HG03571 (cell line): ENCODE measurements around the gene CTTNBP2NL.

ENCODE experiments used
- ATAC-seq: cut with Tn5 transposase; IDR thresholded peaks from one replicate; pipeline ENCODE4 v1.9.1; 2021; ENCODE audit not compliant: unreplicated experiment

The CTTNBP2NL gene

DNA sequence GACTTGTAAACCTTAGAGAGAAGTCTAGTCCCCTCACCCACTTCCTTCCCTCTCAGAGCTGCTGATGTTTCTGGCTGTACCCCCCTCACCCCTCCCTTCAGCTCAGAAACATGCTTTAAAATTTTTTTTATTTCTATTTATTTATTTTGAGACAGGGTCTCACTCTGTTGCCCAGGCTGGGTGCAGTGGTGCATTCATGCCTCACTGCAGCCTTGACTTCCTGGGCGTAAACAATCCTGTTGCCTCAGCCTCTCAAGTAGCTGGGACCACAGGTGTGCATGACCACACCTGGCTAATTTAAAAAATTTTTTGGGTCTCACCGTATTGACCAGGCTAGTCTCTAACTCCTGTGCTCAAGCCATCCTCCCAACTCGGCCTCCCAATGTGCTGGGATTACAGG is 109.9 kb downstream of the CTTNBP2NL start:
- ATAC-seq, result no peak

DNA sequence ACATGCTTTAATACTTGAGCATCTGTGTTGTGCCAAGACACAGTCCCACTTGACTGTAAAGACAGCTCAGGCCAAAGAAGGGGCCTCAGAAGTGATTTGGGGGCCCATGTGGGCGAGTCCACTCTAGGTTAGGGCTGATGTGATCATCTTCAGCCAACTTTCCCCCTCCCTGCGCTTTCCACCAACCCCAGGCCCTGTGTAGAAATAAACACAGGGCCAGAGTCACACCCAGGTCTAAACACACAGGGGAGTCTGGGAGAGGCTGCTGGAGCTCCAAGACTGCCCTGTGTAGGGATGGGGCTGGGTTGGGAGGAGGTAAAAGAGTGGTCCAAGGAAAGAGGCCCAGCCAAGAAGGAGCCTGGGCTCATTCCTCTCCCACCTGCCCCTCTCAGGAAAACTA is 110.3 kb downstream of the CTTNBP2NL start:
- no peak for ATAC-seq

DNA sequence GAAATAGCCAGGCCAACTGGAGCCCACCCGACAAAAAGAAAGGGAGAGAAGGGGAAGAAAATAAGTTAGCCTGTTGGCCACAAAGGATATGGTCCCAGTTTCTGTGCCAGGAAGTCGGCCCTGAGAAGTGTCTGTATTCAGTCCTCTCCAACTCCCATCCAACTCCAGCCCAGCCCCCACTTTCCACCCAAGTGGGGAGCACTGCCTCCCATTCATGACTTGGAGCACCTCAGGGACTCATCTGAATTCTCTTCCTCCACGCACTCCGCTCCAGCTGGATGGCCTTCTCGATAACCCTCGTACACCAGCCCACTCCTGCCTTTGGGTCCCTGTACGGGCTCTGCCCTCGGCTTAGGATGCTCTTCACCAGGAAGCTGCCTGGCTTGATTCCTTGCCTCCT is 110.7 kb downstream of the CTTNBP2NL start:
- no peak for ATAC-seq

DNA sequence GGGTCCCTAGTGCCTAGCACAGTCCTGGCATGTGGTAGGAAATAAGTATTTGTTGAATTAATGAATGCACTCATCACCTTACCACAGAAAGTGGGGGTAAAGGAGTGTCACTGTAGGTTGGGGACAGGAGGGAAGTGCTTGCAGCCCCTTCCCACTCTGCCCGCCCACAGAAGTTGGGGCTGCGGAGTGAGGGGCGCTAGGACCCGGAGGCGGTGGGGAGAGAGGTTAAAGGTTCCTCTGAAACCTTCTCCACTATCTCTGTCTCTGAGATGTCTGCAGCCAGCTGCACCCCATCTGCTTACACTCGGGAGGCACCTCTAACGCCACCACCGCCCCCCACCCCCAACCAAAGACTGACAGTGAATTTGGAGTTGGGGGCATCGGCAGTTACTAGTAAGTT is 111.3 kb downstream of the CTTNBP2NL start:
- ATAC-seq, result no peak

DNA sequence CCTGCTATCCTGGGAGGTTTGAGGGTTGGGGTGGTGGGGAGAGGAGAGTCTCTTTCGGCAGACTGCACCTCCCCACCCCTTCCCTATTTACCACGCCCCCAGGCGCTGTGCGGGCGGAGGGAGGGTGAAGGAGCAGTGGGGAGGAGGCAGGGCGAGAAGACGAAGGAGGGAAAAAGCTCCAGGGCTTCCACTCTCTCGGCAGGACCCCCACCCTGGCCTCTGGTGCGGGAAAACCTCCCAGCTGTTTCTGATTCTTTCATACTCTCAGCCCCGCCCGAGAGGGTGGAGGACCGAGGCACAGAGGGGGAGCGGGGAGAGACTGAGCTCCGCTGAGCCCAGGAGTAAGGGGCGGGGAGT is 111.9 kb downstream of the CTTNBP2NL start:
- no peak for ATAC-seq

DNA sequence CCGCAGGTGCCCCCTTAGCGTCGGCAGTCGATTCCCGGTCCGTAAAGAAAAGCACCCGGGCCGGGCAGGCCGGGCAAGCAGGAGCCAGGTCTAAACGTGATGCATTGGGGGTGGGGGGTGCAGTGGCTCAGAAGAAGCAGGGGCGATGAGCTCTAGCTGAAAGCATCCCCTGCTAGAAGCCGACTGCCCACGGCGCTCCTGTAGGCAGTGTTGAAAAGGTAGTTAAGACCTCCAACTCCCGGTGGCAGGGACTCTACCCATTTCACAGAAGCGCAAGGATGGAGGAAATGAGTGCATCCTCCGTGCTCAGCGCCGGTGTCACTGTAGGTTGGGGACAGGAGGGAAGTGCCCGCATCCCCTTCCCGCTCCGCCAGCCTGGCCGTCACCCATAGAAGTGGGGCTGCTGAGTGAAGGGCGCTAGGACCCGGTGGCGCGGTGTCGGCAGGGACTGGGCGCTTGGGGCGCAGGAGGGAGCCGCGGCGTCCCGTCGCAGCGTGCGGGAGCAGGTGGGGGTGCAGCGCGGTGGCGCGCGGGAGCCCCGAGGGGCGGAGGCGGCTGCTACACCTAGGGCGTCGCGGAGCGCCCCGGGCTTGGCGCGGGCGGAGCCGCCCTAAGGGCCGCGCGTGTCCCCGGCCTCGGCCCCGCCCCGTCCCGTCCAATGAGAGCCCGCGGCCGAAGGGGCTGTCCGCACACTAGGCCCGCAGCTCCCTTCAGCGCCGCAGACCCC is 112.4 kb downstream of the CTTNBP2NL start, which contains the start of gene WNT2B:
TSS of gene WNT2B (plus strand) at position 688 of the 727 bp plus-strand sequence. CDS start 298 bp downstream, outside the sequence.
- no peak for ATAC-seq

DNA sequence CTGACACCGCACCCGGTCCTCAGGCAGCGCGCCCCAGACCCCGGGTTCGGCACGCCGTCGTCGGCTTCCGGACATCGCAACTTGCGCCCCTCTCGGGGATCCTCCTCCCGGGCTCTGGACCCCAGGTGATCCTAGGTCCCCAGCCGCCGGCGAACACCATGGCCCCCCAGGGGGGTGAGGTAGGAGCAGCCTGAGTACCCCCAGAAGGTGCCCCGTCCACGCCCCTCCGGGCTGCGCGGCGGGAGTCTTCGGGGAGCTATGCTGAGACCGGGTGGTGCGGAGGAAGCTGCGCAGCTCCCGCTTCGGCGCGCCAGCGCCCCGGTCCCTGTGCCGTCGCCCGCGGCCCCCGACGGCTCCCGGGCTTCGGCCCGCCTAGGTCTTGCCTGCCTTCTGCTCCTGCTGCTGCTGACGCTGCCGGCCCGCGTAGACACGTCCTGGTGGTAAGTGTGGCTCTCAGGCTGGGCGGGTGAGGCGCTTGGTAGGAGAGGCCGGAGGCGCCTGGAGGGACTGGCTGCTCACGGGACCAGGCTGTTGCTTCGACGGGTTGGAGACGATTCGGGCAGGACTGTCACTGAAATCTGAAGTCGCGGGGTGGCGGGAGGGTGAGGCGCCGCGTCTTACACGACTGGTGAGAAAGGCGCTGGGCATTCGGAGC is 113.1 kb downstream of the CTTNBP2NL start:
- ATAC-seq, result no peak

DNA sequence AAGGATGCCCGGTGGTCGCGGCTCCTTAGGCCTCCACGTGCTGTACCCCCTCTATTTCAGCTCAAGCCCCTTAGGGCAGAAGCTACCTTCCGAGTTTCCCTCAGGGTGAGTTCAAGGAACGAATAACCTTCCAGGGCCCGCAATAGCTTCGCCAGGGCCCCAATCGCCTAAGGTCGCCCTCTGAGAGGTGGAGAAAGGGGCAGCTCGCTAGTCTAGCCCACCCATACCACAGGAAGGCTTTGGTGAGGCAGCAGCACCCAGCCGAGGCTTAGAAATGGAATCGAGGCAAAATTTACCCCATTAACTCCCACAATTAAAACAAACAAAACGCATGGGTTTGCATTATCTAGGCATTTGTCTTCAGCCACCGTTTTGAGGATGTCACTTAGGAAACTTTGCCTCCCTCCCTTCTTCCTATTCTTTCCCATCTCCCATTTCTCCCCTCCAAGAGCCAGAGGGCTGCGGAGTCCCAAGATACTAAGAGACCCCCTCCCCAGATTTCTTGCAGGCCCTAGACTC is 113.7 kb downstream of the CTTNBP2NL start:
- no peak for ATAC-seq

DNA sequence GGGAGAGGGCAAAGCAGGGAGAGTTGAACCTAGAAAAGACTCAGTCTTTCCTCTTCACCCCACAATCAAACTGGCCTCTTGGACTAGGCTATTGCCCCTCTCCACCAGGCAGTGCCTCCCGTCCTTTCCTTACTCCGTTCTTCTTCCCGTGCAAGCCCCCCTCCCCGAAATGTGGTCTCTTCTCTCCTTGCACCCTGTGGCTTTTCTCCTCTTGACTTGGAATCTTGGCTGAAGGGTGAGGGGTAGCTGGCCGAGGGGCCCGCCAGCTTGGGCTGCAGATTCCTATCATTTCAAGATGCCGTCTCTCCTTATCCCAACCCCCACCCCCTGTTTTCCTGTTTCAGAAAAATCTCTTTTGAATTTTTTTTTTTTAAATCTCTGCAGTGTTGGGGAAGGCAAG is 114.3 kb downstream of the CTTNBP2NL start:
- no peak for ATAC-seq
